ENCODE results near the gene MRPL55.

DNA sequence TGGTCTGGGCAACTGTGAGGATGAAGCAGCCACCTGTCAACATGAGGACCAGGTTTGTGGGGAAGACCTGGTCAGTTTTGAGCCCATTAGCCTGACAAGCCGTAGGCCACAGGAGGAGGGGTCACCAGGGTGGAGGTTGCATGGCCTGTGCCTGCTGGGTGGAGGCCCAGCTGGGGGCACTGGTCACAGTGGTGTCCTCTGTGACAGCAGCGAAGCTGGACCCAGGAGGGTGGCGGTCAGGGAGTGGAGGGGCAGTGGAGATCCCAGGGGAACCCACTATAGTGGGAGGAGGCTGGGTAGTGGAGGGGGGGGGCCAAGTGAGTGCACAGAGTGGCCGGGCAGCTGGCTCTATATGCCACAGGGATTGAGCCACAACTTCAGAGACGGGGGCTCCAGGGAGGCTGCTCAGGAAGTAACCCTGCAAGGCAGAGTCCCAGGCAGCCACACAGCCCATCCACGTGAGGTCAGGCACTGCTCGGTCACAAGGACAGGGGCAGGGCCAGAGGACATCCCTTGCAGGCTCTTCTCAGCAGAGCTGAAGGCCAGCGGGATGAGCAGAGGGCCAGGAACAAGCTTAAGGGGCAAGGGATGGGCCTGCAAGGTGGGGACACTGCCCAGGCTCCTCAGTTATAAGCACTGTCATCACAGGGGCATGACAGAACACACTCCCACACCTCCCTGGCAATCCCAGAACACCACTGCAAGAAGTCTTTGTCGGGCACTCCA, 3.7 kb downstream of the MRPL55 start:
- TF ChIP-seq EZH2phosphoT487 (IDR thresholded peaks at IDR 0.05; ENCODE audit: unreplicated experiment) (no peak), EZH2 (IDR thresholded peaks at IDR 0.05; ENCODE audit: low read depth, unreplicated experiment) (no peak), POLR2AphosphoS5 (IDR thresholded peaks at IDR 0.05; ENCODE audit: low read depth) (no peak), REST (IDR thresholded peaks at IDR 0.05; ENCODE audit: unreplicated experiment) (no peak), CREB1 (CRISPR knock-in tag; IDR thresholded peaks at IDR 0.05; ENCODE audit: low read depth) (no peak), JUNB (IDR thresholded peaks at IDR 0.05; ENCODE audit: unreplicated experiment) (no peak), NANOG (IDR thresholded peaks at IDR 0.05; ENCODE audit: borderline replicate concordance) (no peak), STAT1 (IDR thresholded peaks at IDR 0.05; ENCODE audit: unreplicated experiment) (no peak), ZNF114 (CRISPR knock-in tag; IDR thresholded peaks at IDR 0.05) (no peak), ZNF331 (CRISPR knock-in tag; IDR thresholded peaks at IDR 0.05; ENCODE audit: low read depth) (no peak)
- TF ChIP-seq, protein P1, sequence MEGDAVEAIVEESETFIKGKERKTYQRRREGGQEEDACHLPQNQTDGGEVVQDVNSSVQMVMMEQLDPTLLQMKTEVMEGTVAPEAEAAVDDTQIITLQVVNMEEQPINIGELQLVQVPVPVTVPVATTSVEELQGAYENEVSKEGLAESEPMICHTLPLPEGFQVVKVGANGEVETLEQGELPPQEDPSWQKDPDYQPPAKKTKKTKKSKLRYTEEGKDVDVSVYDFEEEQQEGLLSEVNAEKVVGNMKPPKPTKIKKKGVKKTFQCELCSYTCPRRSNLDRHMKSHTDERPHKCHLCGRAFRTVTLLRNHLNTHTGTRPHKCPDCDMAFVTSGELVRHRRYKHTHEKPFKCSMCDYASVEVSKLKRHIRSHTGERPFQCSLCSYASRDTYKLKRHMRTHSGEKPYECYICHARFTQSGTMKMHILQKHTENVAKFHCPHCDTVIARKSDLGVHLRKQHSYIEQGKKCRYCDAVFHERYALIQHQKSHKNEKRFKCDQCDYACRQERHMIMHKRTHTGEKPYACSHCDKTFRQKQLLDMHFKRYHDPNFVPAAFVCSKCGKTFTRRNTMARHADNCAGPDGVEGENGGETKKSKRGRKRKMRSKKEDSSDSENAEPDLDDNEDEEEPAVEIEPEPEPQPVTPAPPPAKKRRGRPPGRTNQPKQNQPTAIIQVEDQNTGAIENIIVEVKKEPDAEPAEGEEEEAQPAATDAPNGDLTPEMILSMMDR (conservative IDR thresholded peaks at IDR 0.05; ENCODE audit: low read depth in 2 of 2) = no peak
- TF ChIP-seq, protein P2, sequence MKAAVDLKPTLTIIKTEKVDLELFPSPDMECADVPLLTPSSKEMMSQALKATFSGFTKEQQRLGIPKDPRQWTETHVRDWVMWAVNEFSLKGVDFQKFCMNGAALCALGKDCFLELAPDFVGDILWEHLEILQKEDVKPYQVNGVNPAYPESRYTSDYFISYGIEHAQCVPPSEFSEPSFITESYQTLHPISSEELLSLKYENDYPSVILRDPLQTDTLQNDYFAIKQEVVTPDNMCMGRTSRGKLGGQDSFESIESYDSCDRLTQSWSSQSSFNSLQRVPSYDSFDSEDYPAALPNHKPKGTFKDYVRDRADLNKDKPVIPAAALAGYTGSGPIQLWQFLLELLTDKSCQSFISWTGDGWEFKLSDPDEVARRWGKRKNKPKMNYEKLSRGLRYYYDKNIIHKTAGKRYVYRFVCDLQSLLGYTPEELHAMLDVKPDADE (IDR thresholded peaks at IDR 0.05) = no peak
- TF ChIP-seq, protein P3, sequence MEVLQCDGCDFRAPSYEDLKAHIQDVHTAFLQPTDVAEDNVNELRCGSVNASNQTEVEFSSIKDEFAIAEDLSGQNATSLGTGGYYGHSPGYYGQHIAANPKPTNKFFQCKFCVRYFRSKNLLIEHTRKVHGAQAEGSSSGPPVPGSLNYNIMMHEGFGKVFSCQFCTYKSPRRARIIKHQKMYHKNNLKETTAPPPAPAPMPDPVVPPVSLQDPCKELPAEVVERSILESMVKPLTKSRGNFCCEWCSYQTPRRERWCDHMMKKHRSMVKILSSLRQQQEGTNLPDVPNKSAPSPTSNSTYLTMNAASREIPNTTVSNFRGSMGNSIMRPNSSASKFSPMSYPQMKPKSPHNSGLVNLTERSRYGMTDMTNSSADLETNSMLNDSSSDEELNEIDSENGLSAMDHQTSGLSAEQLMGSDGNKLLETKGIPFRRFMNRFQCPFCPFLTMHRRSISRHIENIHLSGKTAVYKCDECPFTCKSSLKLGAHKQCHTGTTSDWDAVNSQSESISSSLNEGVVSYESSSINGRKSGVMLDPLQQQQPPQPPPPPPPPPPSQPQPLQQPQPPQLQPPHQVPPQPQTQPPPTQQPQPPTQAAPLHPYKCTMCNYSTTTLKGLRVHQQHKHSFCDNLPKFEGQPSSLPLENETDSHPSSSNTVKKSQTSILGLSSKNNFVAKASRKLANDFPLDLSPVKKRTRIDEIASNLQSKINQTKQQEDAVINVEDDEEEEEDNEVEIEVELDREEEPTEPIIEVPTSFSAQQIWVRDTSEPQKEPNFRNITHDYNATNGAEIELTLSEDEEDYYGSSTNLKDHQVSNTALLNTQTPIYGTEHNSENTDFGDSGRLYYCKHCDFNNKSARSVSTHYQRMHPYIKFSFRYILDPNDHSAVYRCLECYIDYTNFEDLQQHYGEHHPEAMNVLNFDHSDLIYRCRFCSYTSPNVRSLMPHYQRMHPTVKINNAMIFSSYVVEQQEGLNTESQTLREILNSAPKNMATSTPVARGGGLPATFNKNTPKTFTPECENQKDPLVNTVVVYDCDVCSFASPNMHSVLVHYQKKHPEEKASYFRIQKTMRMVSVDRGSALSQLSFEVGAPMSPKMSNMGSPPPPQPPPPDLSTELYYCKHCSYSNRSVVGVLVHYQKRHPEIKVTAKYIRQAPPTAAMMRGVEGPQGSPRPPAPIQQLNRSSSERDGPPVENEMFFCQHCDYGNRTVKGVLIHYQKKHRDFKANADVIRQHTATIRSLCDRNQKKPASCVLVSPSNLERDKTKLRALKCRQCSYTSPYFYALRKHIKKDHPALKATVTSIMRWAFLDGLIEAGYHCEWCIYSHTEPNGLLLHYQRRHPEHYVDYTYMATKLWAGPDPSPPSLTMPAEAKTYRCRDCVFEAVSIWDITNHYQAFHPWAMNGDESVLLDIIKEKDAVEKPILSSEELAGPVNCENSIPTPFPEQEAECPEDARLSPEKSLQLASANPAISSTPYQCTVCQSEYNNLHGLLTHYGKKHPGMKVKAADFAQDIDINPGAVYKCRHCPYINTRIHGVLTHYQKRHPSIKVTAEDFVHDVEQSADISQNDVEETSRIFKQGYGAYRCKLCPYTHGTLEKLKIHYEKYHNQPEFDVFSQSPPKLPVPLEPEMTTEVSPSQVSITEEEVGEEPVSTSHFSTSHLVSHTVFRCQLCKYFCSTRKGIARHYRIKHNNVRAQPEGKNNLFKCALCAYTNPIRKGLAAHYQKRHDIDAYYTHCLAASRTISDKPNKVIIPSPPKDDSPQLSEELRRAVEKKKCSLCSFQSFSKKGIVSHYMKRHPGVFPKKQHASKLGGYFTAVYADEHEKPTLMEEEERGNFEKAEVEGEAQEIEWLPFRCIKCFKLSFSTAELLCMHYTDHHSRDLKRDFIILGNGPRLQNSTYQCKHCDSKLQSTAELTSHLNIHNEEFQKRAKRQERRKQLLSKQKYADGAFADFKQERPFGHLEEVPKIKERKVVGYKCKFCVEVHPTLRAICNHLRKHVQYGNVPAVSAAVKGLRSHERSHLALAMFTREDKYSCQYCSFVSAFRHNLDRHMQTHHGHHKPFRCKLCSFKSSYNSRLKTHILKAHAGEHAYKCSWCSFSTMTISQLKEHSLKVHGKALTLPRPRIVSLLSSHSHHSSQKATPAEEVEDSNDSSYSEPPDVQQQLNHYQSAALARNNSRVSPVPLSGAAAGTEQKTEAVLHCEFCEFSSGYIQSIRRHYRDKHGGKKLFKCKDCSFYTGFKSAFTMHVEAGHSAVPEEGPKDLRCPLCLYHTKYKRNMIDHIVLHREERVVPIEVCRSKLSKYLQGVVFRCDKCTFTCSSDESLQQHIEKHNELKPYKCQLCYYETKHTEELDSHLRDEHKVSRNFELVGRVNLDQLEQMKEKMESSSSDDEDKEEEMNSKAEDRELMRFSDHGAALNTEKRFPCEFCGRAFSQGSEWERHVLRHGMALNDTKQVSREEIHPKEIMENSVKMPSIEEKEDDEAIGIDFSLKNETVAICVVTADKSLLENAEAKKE (CRISPR knock-in tag; IDR thresholded peaks at IDR 0.05) = no peak

All from GM23338 (cell line).